Measurements from ENCODE around the gene FBXL14.

FBXL14 gene

GRCh38 chr12:1592444-1593173 lies 1.8 kb downstream of the FBXL14 start:
- peak; percentile 77 for DNase-seq

- no peak for DNase-seq
Observed at GRCh38 chr12:1591543-1591942, 2.8 kb downstream of the FBXL14 start.

- DNase-seq = peak; percentile 66
Observed at GRCh38 chr12:1591034-1591433, 3.3 kb downstream of the FBXL14 start.

DNA sequence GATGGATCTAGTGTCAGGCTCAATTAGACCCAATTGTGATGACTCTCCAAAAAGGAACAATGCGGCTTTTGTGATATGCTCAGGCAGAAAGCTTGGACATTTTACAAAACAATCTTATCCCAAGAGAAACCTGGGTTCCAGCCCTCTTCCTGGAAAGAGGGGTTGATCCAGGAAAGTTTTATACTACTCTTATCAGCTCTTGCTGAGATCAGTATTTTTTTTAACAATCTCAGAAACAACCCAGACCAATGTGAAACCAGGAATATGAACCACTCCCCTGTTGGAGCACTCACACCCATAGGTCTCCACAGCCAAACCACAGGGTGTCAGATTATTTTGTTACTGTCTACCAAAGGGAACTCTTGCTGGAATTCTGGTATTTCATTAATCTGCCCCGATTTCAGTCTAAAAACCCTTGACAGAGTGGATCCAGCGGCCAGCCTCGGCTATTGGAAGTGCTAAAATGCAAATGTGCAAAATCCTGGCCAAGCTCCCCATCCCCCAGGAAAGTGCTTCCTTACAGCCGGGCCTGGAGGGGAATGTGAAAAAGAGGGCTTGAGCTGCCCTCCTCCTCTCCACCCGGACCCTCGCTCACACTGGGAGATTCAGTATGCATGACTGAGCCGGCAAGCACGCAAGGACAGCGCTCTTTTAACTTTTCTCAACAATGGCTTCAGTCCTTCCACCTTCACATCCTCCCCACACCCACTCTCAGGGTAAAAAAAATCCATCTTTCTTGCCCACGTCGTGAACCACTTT lies 4.0 kb downstream of the FBXL14 start:
- DNase-seq = peak; percentile 10

DNA sequence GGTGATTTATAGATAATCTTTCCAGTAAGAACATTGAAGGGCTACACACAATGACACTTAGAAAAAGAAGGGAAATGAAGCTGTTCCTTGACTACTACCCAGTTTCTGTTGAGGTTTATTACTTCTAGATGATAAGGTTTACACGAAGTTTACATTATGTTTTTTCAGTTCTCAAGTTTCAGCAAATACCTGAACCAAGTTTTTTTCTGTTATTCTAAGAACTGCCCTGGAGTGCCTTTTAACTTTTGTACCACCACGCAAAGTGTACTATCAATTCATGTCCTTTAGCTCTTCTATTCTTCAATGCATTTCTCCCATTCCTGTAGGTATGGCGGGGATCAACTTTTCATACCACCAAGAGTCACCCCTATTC lies 5.8 kb downstream of the FBXL14 start:
- DNase-seq = no peak

DNA sequence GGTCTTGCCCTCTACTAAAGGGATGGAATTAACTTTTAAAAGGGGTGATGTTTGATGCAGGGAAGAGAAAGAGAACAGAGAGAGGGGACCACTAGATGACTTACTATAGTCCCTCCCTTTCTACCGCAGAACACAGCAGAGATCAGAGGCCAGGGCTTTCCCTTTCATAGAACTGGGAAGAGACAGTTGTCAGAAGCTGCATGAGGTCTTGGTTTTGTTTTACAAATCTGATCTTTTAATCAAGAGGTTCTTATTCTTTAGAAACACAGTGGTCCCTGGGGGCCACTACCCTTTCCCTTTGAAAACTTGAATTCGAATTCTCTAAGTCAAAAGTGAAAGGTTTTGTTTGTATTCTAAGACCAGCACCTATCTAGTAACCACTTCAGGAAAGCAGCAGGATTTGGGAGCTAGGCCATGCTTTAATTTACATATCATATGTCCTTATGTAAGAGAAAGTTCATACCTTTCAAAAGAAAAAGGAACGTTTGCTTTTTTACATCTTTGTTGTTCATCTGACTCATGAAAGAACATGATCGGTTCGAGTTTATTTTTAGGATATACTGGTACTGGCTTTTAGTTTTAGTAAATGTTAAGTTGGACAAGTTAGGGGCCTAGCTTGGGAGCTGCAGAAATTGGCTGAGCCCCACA lies 6.3 kb downstream of the FBXL14 start:
- no peak for DNase-seq

GRCh38 chr12:1584326-1584725 lies 10.1 kb downstream of the FBXL14 start:
- DNase-seq = no peak

GRCh38 chr12:1583421-1584078 lies 10.8 kb downstream of the FBXL14 start:
- peak; percentile 75 for DNase-seq

- DNase-seq = no peak
Observed at GRCh38 chr12:1582709-1583050, 11.7 kb downstream of the FBXL14 start.

DNA sequence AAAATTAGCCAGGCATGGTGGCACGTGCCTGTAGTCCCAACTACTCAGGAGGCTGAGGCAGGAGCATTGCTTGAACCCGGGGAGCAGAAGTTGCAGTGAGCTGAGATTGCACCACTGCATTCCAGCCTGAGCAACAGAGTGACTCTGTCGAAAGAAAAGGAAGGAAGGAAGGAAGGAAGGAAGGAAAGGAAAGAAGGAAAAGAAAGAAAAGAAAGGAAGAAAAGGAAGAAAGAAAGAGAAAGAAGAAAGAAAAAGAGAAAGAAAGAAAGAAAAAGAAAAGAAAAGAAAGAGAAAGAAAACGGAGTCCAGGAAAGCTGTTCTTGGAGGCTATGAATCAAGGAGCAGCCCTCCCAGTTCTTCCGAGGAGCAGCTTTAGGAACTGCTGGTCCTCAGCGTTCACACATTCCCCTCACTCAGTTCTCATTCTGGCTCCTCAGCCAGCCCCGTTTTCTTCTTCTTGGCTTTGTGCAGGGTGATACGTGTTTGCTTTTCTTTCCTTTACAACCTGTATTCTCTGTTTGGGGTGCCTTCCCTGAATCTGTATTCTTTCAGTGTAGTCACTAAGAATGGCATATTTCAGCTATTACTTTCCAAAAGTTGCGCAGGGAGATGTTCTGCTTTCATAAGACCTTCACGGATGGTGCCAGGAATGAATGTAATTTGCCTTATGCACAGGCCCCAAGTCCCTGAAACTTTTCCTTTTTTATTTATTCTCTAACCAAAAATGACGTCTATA lies 12.2 kb downstream of the FBXL14 start:
- DNase-seq = no peak

GRCh38 chr12:1580526-1580925 lies 13.9 kb downstream of the FBXL14 start:
- no peak for DNase-seq

- DNase-seq = no peak
Observed at GRCh38 chr12:1579651-1580435, 14.5 kb downstream of the FBXL14 start.

DNA sequence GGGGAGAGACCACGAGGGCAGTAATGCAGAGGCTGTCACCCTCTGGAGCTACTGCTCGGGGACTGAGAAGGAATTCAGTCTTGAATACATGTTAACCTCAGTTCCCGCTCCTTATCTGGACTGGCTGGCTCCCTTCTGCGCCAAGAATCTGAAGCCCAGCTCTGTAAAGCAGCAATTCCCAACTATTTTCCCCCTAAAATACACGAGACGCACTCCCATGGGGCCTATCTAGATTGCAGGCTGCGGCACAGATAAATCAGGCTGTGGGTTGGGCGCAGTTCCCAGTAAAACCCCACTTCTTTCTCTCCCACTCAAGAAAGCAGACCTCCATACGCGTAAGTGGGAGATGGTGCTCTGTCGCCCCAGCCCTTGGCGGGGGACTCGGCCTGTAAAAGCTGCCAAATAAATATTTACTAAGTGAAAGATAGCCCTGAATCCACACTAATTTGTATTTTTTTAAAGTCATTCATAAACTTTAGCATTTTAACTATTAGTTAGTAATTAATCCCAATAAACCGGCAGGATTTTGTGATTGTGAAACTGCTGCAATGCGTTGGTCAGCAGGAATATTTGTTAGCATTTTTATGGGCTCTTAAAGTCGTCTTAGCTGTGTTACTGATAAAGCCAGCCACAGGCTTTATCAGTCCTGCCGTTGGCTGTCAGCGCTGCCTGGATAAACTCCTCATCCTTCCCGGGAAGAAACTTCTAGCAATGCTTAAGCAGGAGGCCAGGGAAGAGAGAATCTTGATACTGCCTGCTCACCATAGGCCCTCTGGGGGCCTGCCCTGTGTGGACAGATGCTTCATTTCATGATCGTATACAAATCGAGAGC lies 17.8 kb downstream of the FBXL14 start:
- no peak for DNase-seq

DNA sequence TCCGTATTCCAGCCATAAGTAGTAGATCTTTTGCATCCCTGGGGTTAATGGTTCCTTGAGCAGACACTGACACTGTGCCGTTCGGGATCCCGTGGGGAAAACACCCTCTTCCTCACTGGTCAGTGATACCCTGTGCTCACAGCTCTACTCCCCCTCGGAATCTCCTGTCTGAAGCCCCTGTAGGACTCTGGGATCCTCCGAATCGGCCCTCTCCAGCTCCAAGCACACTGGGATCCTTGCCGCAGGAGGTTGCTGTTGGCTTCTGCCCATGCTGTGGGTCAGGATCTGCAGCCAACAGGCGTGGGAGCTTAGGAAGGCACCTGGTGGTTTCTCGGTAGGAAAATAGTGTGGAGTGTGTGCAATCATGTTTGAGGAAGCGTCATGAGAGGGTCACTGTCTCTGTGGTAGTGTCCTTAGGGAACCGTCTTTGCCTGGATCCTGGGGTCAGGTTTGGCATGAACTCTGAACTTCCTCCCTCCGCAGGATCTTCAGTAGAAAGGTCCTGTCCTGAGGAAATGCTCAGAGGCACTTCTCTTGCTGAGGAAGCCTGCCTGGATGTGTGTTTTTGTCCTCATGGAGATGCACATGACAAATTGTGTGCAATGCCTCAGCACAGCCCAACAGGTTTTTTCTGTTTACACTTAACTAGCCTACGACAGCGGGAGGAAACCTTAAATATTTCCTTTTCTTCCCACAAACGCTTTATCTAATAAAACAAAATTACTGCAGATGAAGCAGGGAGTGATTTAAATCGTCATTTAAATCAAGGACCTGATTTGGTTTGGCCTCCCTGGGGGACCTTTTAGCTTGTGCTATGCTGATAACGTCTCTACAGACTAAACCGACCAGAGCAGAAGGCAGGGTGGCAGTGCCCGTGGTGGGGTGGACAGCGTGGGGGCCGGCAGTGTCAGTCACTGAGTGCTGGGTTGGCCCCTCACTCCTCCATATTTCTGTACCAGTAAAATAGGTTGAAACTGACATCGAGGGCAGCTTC lies 18.7 kb downstream of the FBXL14 start:
- DNase-seq = no peak

- no peak for DNase-seq
Observed at GRCh38 chr12:1574865-1575259, 19.5 kb downstream of the FBXL14 start.

DNA sequence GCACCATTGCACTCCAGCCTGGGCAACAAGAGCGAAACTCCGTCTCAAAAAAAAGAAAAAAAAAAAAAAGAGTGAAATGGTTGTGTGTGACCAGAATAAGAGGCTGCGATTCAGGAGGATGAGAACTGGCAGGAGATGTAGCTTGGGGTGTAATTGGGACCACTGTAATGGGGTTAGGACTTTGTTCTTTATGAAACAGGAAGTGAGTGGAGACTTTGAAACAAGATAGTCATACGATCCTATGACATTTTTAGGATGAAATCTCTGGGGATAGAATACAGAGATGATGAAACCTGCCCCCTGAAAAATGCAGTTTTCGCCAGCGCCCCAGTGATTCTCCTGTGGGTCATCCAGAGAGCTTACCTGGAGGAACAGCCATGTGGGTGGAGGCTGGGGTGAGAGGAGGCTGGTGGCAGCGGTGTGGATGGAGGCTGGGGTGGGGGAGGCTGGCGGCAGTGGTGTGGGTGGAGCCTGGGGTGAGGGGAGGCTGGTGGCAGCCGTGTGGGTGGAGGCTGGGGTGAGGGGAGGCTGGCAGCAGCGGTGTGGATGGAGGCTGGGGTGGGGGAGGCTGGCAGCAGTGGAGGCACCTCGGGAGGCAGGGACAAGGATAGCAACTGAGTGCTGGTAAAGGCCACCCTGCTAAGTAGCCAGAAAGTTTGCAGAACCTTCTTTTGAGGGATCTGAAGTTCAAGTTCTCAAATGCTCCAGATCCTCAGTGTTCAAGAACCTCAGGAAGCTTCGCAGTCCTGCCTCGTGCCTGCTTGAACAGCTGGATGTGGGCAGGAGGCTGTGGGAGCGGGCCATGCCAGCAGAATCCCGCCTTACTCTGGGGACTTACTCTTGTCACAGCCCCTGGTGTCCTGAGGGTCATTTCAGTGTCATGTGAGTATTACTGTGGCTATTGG lies 20.2 kb downstream of the FBXL14 start:
- no peak for DNase-seq

- DNase-seq = no peak
Observed at GRCh38 chr12:1572731-1573130, 21.6 kb downstream of the FBXL14 start.

- no peak for DNase-seq
Observed at GRCh38 chr12:1567852-1568251, 26.5 kb downstream of the FBXL14 start.
